GM18867 (cell line): ENCODE results near the gene TYR.
"Not testable (repeated sequence)": the region's sequence is repeated elsewhere in the genome, so short reads cannot be mapped to it uniquely, and the experiment has no call there.

ENCODE experiments used
- ATAC-seq: cut with Tn5 transposase; IDR thresholded peaks from one replicate; pipeline ENCODE4 v1.9.1; 2021; ENCODE audit warnings: mild to moderate bottlenecking, moderate library complexity; ENCODE audit not compliant: unreplicated experiment

TYR gene

DNA sequence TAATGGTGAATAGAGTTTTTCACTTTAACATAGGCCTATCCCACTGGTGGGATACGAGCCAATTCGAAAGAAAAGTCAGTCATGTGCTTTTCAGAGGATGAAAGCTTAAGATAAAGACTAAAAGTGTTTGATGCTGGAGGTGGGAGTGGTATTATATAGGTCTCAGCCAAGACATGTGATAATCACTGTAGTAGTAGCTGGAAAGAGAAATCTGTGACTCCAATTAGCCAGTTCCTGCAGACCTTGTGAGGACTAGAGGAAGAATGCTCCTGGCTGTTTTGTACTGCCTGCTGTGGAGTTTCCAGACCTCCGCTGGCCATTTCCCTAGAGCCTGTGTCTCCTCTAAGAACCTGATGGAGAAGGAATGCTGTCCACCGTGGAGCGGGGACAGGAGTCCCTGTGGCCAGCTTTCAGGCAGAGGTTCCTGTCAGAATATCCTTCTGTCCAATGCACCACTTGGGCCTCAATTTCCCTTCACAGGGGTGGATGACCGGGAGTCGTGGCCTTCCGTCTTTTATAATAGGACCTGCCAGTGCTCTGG, at the start of gene TYR:
Gene TYR (plus strand): TSS at position 185 of the 541 bp plus-strand sequence. CDS start 79 bp downstream, at position 264.
- no peak for ATAC-seq

- no peak for ATAC-seq
Measured at GRCh38 chr11:89136606-89137005, 41.1 kb upstream of the TYR start.

- ATAC-seq = no peak
Measured at GRCh38 chr11:89147229-89147628, 30.4 kb upstream of the TYR start.

DNA sequence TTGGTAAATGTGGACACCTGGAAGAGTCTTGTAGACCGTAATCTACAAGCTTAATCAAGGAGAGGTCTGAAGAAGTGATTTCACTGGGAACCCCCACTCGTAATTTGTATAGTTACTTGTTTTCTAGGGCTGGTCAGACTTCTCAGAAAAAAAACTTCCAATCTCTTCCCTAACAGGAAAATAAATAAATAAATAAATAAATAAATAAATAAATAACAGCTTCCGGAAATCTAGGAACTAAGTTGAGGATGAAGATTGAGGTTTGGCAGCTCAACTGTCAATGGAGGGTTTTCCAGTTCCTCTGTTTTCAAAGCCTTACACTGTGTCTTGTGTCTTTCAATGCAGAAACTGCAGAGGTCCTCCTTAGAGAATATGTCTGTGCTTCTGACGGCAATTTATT, 17.7 kb upstream of the TYR start:
- ATAC-seq = no peak

- no peak for ATAC-seq
Measured at GRCh38 chr11:89161949-89162348, 15.7 kb upstream of the TYR start.

GRCh38 chr11:89163686-89164085, 14.0 kb upstream of the TYR start:
- ATAC-seq = no peak

GRCh38 chr11:89168396-89168795, 9.3 kb upstream of the TYR start:
- ATAC-seq = no peak

DNA sequence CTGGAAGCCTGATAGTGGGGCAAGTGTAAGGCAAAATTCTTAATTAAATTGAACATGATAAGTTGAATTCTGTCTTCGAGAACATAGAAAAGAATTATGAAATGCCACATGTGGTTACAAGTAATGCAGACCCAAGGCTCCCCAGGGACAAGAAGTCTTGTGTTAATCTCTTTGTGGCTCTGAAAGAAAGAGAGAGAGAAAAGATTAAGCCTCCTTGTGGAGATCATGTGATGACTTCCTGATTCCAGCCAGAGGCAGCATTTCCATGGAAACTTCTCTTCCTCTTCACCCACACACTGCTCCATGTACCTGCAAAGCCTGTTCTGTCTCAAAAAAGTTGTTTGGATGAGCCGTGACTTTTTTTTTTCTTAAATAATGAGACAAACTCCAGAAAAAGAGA, 1.9 kb upstream of the TYR start:
- ATAC-seq = no peak

- ATAC-seq = no peak
Measured at GRCh38 chr11:89176938-89177337, 737 bp upstream of the TYR start.

- no peak for ATAC-seq
Measured at GRCh38 chr11:89181111-89181510, 3.4 kb downstream of the TYR start.

DNA sequence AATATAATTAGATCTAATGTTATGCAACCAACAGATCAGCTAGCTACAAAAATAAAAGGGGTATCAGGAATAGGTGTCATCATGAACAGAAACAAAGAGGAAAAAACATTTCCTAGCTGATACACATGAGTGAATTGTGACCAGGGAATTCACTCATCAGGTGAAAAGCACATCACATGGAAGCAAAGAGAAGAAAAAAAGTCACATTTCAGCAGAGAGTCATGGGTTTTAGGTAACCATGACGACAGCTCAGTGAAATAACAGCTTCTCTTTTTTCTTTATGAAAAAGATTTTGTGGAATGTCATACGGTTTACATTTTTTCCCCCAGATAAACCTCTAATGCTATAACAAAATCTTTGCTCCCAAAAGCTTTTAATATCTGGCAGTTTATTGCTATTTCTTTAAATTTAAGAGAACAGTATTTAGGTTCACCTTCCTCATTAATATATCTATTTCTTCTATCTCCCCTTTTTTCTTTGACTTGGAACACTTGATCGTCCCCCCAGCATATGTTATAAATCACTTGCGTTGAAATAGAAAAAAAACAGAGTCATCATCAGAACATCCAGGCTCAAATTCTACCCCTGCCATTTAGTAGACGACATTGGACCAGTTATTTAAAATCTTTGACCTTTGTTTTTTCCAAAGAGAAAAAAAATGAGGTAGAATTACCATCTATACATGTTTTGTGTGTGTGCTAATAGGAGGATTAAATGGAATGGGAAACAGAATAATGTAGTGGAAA, 5.3 kb downstream of the TYR start:
- ATAC-seq = no peak

GRCh38 chr11:89184021-89184420, 6.3 kb downstream of the TYR start:
- ATAC-seq = no peak

- ATAC-seq = no peak
Measured at GRCh38 chr11:89189776-89190175, 12.1 kb downstream of the TYR start.

DNA sequence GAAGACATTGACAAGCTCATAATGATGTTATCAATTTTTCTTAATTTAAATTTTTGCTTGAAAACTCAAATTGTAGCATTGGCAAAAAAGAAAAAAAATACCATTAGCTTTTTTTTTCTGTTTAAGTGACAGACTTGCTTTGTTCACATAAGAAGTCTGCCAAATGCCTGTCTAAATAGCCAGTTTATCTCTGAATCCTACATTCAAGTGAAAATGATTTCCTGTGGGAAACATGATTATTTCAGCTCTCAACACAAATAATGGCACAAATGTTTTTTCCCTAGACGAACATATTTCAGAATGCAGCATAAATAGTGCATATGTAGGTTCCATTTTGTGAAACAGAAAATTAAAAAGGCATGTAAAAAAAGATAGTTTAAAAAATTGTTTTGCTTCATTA, 23.5 kb downstream of the TYR start:
- ATAC-seq = no peak

GRCh38 chr11:89203814-89204213, 26.1 kb downstream of the TYR start:
- ATAC-seq = no peak

- ATAC-seq = no peak
Measured at GRCh38 chr11:89205378-89205777, 27.7 kb downstream of the TYR start.

- no peak for ATAC-seq
Measured at GRCh38 chr11:89220684-89221339, 43.1 kb downstream of the TYR start.

- ATAC-seq = no peak
Measured at GRCh38 chr11:89235083-89235482, 57.4 kb downstream of the TYR start.

GRCh38 chr11:89235976-89236375, 58.3 kb downstream of the TYR start:
- ATAC-seq = no peak

DNA sequence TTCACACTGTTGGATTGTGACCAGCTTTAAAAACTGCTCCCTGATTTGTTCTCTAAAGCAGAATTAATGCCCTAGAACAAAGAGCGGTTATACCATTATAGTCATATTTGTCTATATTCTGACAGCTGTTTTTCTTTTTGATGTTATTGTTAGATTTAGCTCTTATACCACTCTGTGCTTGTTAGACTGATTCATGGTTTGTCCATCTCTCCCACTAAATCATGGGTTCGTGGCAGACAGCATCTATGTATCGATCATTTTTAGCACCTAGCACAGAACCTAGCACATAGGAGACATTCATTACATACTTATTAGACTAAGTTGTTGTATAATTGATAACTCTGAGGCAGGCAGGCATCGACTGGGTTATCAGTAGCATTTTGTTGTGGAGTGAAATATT, 69.3 kb downstream of the TYR start:
- ATAC-seq = not testable (repeated sequence)

GRCh38 chr11:89249196-89249595, 71.5 kb downstream of the TYR start:
- ATAC-seq = no peak

GRCh38 chr11:89261483-89261882, 83.8 kb downstream of the TYR start:
- ATAC-seq = not testable (repeated sequence)
